Osteocyte (in vitro differentiated cells): ENCODE measurements around the gene AGMAT. TPM values are rescaled to one million over a fixed set of nuclear protein-coding genes. Genes with fewer than 3 reads are reported as not detected.

Source experiments
- DNase-seq: peaks from one replicate; pipeline ENCODE4 v3.0.0; 2021; ENCODE audit warnings: mixed read lengths; ENCODE audit not compliant: unreplicated experiment; ENCODE audit errors: extremely low spot score
- H3K27ac Mint-ChIP-seq: one replicate; pipeline ENCODE4 v1.8.0; 2021; ENCODE audit warnings: mild to moderate bottlenecking, mixed read lengths; ENCODE audit not compliant: unreplicated experiment
- H3K27me3 Mint-ChIP-seq: one replicate; pipeline ENCODE4 v1.8.0; 2021; ENCODE audit warnings: mixed read lengths; ENCODE audit not compliant: unreplicated experiment
- H3K36me3 Mint-ChIP-seq: one replicate; pipeline ENCODE4 v1.8.0; 2021; ENCODE audit warnings: mixed read lengths; ENCODE audit not compliant: unreplicated experiment
- H3K4me1 Mint-ChIP-seq: one replicate; pipeline ENCODE4 v1.8.0; 2021; ENCODE audit warnings: mixed read lengths; ENCODE audit not compliant: unreplicated experiment
- H3K4me3 Mint-ChIP-seq: one replicate; pipeline ENCODE4 v1.8.0; 2021; ENCODE audit warnings: mild to moderate bottlenecking, moderate library complexity, mixed read lengths; ENCODE audit not compliant: unreplicated experiment
- H3K9me3 Mint-ChIP-seq: one replicate; pipeline ENCODE4 v1.8.0; 2021; ENCODE audit warnings: mixed read lengths; ENCODE audit not compliant: unreplicated experiment
- total RNA-seq: library from RNA; stranded (reverse); gene quantifications from 2 replicates; pipeline ENCODE4 v1.2.1, GENCODE V29; 2021
- TF ChIP-seq, protein P1 (sequence below): fragments of 200-600 bp; sonication (generic); IDR thresholded peaks from 2 replicates; pipeline ENCODE4 v1.5.0; 2021; ENCODE audit warnings: antibody characterized with exemption, mild to moderate bottlenecking, moderate library complexity

AGMAT gene
- total RNA-seq, 1 donor from 2014 or later: 0.19 TPM

DNA sequence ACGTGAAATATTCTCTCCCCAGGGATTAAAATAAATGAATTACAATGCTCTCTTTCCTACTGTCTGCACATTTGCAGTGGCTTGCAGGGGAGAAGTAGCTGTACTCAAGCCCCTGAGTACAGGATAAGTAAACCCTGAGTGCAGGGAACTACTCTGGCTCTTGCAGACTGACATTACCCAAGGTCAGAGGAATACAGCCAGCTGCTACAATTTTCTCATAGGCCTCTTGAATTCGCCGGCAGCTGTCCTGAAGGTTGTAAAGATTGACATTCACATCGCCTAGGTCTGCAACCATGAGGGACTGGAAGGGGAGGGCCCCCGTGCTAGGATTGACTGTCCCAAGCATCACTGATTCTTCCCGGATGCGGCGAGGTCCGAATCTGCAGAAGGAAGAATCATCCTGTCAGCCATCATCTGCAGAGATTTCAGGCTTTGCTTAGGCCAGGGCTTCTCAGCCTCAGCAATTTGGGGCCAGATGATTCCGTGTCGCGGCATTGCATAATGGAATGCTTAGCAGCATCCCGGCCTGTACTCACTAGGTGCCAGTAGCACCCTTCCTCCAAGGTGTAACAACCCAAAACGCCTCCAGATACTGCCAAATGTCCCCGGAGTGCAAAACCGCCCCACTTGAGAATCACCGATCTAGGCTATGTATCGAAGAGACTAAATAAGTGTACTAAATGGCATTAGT lies 1.7 kb downstream of the AGMAT start:
- Mint-ChIP-seq H3K4me3 (no peak overlapping the region), H3K27ac (no peak overlapping the region), H3K9me3 (no peaks in the 10 kb centered on the region), H3K36me3 (no peaks in the 10 kb centered on the region), H3K27me3 (no peaks in the 10 kb centered on the region), H3K4me1 (peaks cover 14% of the 10 kb centered on the region)
- TF ChIP-seq, protein P1, sequence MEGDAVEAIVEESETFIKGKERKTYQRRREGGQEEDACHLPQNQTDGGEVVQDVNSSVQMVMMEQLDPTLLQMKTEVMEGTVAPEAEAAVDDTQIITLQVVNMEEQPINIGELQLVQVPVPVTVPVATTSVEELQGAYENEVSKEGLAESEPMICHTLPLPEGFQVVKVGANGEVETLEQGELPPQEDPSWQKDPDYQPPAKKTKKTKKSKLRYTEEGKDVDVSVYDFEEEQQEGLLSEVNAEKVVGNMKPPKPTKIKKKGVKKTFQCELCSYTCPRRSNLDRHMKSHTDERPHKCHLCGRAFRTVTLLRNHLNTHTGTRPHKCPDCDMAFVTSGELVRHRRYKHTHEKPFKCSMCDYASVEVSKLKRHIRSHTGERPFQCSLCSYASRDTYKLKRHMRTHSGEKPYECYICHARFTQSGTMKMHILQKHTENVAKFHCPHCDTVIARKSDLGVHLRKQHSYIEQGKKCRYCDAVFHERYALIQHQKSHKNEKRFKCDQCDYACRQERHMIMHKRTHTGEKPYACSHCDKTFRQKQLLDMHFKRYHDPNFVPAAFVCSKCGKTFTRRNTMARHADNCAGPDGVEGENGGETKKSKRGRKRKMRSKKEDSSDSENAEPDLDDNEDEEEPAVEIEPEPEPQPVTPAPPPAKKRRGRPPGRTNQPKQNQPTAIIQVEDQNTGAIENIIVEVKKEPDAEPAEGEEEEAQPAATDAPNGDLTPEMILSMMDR: no peak
- DNase-seq: no peak

DNA sequence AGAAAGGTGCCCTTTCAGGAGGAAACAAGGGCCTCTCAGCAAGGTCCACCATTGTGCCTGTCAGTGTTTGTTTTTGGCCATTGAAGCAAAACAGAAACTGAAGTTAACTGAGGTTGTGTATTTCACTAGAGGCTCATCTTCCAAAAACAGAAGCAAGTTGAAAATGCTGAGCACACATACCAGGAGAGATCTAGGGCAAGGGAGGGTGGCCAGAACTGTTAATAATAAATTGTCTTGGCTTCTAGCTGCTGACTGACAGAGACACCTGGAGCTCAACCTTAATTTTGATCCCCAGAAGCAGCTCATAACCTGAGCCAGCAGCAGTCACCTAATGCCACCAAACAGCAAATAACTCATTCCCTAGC lies 5.2 kb downstream of the AGMAT start:
- H3K4me3 Mint-ChIP-seq: no peak overlapping the region
- H3K9me3 Mint-ChIP-seq: no peaks in the 10 kb centered on the region
- DNase-seq: no peak
- no peaks in the 10 kb centered on the region for H3K36me3 Mint-ChIP-seq
- TF ChIP-seq, protein P1: no peak
- peaks cover 10% of the 10 kb centered on the region for H3K4me1 Mint-ChIP-seq
- H3K27ac Mint-ChIP-seq: no peak overlapping the region
- no peaks in the 10 kb centered on the region for H3K27me3 Mint-ChIP-seq

- DNase-seq: no peak
- H3K4me1 Mint-ChIP-seq: peaks cover 10% of the 10 kb centered on the region
- H3K9me3 Mint-ChIP-seq: no peaks in the 10 kb centered on the region
- H3K27me3 Mint-ChIP-seq: no peaks in the 10 kb centered on the region
- H3K27ac Mint-ChIP-seq: no peak overlapping the region
- TF ChIP-seq, protein P1: no peak
- no peaks in the 10 kb centered on the region for H3K36me3 Mint-ChIP-seq
- no peak overlapping the region for H3K4me3 Mint-ChIP-seq
Observed at GRCh38 chr1:15578921-15579682, 5.7 kb downstream of the AGMAT start.

DNA sequence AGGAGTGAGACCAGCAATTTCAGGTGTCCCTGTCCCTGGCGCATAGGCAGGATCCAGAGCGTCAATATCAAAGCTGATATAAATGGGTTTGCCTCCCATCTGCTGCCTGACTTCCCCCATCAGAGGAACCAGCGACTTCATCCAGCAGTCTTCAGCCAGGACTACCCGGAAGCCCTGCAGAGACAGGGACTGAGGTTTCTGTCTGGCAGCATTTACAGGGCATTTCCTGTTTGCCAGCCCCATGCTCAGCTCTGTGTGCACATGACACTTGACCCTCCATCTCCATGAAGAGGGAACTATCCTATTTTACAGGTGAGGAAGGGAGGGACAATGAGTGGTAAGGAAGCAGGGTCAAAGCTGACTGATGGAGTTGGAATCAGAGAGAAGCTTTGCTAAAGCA lies 7.2 kb downstream of the AGMAT start:
- Mint-ChIP-seq H3K9me3 (no peaks in the 10 kb centered on the region), H3K27ac (no peak overlapping the region), H3K4me1 (peaks cover 10% of the 10 kb centered on the region), H3K27me3 (no peaks in the 10 kb centered on the region), H3K4me3 (no peak overlapping the region), H3K36me3 (peaks cover 3% of the 10 kb centered on the region)
- no peak for DNase-seq
- TF ChIP-seq, protein P1: no peak

DNA sequence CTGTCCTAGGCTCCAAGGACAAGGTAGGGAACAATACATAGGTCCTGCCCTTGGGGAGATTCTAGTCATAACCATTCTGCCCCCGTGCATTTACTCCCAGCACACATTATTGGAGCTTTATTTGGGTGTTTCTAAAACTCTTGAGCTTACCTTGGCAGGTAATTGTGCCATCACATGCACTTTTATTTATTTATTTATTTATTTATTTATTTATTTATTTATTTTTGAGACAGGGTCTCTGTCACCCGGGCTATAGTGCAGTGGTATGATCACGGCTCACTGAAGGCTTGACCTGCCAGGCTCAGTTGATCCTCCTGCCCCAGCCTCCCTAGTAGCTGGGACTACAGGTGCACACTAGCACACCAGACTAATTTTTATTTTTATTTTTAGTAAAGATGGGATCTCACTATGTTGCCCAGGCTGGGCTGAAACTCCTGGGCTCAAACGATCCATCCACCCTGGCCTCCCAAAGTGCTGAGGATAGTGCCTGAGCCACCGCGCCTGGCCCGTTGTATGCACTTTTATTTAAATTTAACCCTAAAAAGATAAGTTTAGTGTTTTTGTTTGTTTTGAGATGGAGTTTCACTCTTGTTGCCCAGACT lies 9.2 kb downstream of the AGMAT start:
- H3K4me1 Mint-ChIP-seq: peaks cover 16% of the 10 kb centered on the region
- H3K4me3 Mint-ChIP-seq: no peak overlapping the region

More for the DNA sequence above, 9.2 kb downstream of the AGMAT start:
- TF ChIP-seq, protein P1: no peak
- Mint-ChIP-seq H3K27me3 (no peaks in the 10 kb centered on the region), H3K27ac (no peak overlapping the region), H3K9me3 (no peaks in the 10 kb centered on the region), H3K36me3 (peaks cover 12% of the 10 kb centered on the region)
- no peak for DNase-seq
